Esophagus (tissue), 2 donors: ENCODE results near the gene NUF2. TPM values are rescaled to one million over a fixed set of nuclear protein-coding genes. Genes with fewer than 3 reads are reported as not detected.

Source experiments
- H3K27ac ChIP-seq, 2 donors: one replicate each; pipeline ENCODE4 v1.5.1; 2013; ENCODE audit warnings: low read depth in 2 of 2, mild to moderate bottlenecking in 2 of 2, inconsistent platforms in 1 of 2, low read length in 1 of 2, moderate library complexity in 1 of 2
- H3K27me3 ChIP-seq, 2 donors: one replicate each; pipeline ENCODE4 v1.6.1; 2013; ENCODE audit warnings: low read length in 2 of 2, control low read depth in 1 of 2, mild to moderate bottlenecking in 1 of 2; ENCODE audit not compliant: insufficient read depth in 2 of 2, control insufficient read depth in 1 of 2
- H3K36me3 ChIP-seq, 2 donors: one replicate each; pipeline ENCODE4 v1.6.1; 2013; ENCODE audit warnings: low read length in 1 of 2; ENCODE audit not compliant: control insufficient read depth in 2 of 2, insufficient read depth in 2 of 2
- H3K4me1 ChIP-seq, 2 donors: one replicate each; pipeline ENCODE4 v1.6.1; 2013; ENCODE audit warnings: low read length in 1 of 2; ENCODE audit not compliant: control insufficient read depth in 2 of 2, insufficient read depth in 2 of 2
- H3K4me3 ChIP-seq, 2 donors: one replicate each; pipeline ENCODE4 v1.5.1; 2013; ENCODE audit warnings: low read length in 2 of 2, mild to moderate bottlenecking in 2 of 2, low read depth in 1 of 2, moderate library complexity in 1 of 2
- H3K9me3 ChIP-seq, 2 donors: one replicate each; pipeline ENCODE4 v1.6.1; 2013; ENCODE audit warnings: mild to moderate bottlenecking in 2 of 2, low read depth in 1 of 2, low read length in 1 of 2, moderate library complexity in 1 of 2; ENCODE audit not compliant: control insufficient read depth in 2 of 2, insufficient read depth in 1 of 2
- WGBS, 2 donors: extraction: QIAGEN DNeasy Blood & Tissue Kit; methylation state at CpG; one replicate each; pipeline ENCODE4 v1.1.7; 2013; 5-methylcytosine and 5-hydroxymethylcytosine counted together
- polyA plus RNA-seq, 2 donors: library from polyadenylated mRNA; stranded (reverse); fragments of 200-250 nt; gene quantifications; one replicate each; pipeline ENCODE4 v1.2.3, GENCODE V29; 2013
- donor health status: healthy with polysubstance abuse.
- donor health status: Bipolar disorder and iron deficiency.

The NUF2 gene
- polyA plus RNA-seq, 2 donors: 8.3 to 9.5 TPM

GRCh38 chr1:163295949-163296348, 25.8 kb upstream of the NUF2 start:
- Histone ChIP-seq H3K36me3 (no peaks in the 10 kb centered on the region), H3K4me3 (no peak overlapping the region), H3K9me3 (peaks cover 0 to 2% of the 10 kb centered on the region in 2 donors), H3K4me1 (no peaks in the 10 kb centered on the region), H3K27ac (no peak overlapping the region), H3K27me3 (no peaks in the 10 kb centered on the region)
- 92 to 95% methylated on average over 2 of the region's 2 CpGs for WGBS, 2 donors

- Histone ChIP-seq H3K36me3 (no peaks in the 10 kb centered on the region), H3K4me3 (no peak overlapping the region), H3K27me3 (no peaks in the 10 kb centered on the region), H3K4me1 (no peaks in the 10 kb centered on the region), H3K27ac (no peak overlapping the region), H3K9me3 (peaks cover 0 to 2% of the 10 kb centered on the region in 2 donors)
- 81 to 89% methylated on average over 1 of the region's 1 CpG for WGBS, 2 donors
These were observed 25.1 kb upstream of the NUF2 start for GRCh38 chr1:163296504-163297263.

GRCh38 chr1:163298365-163298764, 23.4 kb upstream of the NUF2 start:
- no peak overlapping the region for H3K4me3 ChIP-seq
- no peaks in the 10 kb centered on the region for H3K36me3 ChIP-seq
- H3K4me1 ChIP-seq: no peaks in the 10 kb centered on the region
- peaks cover 0 to 2% of the 10 kb centered on the region in 2 donors for H3K9me3 ChIP-seq
- H3K27ac ChIP-seq: no peak overlapping the region
- H3K27me3 ChIP-seq: no peaks in the 10 kb centered on the region
- WGBS, 2 donors: 52 to 65% methylated on average over 1 of the region's 1 CpG

DNA sequence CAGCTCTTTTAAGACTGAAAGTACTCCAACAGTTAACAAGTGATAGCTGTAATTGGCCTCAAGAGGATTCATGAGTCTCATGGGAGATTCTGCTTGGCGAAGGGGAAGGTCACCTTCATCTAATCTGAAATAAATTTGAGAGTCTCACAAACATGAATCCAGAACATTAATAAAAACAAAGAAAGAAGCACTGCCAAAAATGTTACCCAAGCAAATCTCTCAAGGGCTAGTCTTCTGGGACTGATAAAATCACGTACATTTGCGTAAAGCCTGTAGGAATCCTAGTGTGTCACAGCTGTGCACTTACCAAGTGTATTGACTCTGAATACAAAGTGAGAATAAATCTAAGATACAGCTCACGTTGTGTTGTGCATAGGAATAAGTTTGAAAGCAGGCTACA, 21.2 kb upstream of the NUF2 start:
- H3K4me3 ChIP-seq: no peak overlapping the region
- H3K27ac ChIP-seq: no peak overlapping the region
- WGBS, 2 donors: 84% methylated on average over 4 of the region's 4 CpGs
- H3K36me3 ChIP-seq: no peaks in the 10 kb centered on the region
- no peaks in the 10 kb centered on the region for H3K27me3 ChIP-seq
- H3K9me3 ChIP-seq: no peaks in the 10 kb centered on the region
- H3K4me1 ChIP-seq: no peaks in the 10 kb centered on the region

- H3K36me3 ChIP-seq: no peaks in the 10 kb centered on the region
- no peaks in the 10 kb centered on the region for H3K27me3 ChIP-seq
- no peak overlapping the region for H3K4me3 ChIP-seq
- no peak overlapping the region for H3K27ac ChIP-seq
- H3K9me3 ChIP-seq: no peaks in the 10 kb centered on the region
- H3K4me1 ChIP-seq: no peaks in the 10 kb centered on the region
- WGBS, 2 donors: 95 to 96% methylated on average over 5 of the region's 5 CpGs
These were observed 18.2 kb upstream of the NUF2 start for GRCh38 chr1:163303561-163303960.

DNA sequence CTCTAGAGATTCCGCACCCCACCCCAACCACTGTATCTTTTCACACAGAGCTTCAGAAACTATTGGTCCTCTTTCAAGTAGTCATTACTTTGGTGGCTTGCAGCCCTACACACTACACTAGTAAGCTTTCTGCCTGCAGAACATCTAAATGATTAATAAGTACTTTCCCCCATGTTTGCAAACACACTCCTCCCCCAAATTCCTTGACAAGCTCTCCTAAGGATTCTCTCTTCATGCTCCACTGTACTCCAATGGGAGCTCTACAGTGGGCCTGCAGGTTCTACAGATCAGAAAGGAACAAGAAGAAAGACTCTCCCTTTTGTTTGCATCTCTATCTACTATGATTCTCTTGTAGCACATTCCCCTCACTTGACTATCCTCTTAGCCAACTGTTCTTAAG, 16.3 kb upstream of the NUF2 start:
- no peak overlapping the region for H3K4me3 ChIP-seq
- no peaks in the 10 kb centered on the region for H3K36me3 ChIP-seq
- WGBS, 2 donors: 95 to 100% methylated on average over 1 of the region's 1 CpG
- no peaks in the 10 kb centered on the region for H3K9me3 ChIP-seq
- no peaks in the 10 kb centered on the region for H3K4me1 ChIP-seq
- no peaks in the 10 kb centered on the region for H3K27me3 ChIP-seq
- H3K27ac ChIP-seq: no peak overlapping the region

GRCh38 chr1:163307479-163308171, 14.1 kb upstream of the NUF2 start:
- Histone ChIP-seq H3K36me3 (no peaks in the 10 kb centered on the region), H3K4me1 (no peaks in the 10 kb centered on the region), H3K9me3 (no peaks in the 10 kb centered on the region), H3K27me3 (no peaks in the 10 kb centered on the region), H3K27ac (no peak overlapping the region), H3K4me3 (no peak overlapping the region)
- WGBS, 2 donors: 92 to 93% methylated on average over 5 of the region's 5 CpGs

DNA sequence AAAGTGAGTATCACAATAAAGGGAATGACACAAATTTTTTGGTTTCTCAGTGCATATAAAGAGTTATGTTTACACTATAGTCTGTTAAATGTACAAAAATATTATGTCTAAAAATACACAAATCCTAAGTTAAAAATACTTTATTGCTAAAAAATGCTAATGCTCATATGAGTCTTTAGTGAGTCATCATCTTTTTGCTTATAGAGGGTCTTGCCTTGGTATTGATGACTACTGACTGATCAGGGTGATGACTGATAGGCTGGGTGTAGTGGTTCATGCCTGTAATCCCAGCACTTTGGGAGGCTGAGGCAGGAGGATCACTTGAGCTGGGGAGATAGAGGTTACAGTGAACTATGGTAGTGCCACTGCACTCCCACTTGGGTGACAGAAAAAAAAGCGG, 12.9 kb upstream of the NUF2 start:
- H3K4me3 ChIP-seq: no peak overlapping the region
- no peaks in the 10 kb centered on the region for H3K4me1 ChIP-seq
- 98 to 100% methylated on average over 1 of the region's 1 CpG for WGBS, 2 donors
- H3K36me3 ChIP-seq: no peaks in the 10 kb centered on the region
- H3K9me3 ChIP-seq: no peaks in the 10 kb centered on the region
- H3K27me3 ChIP-seq: no peaks in the 10 kb centered on the region
- no peak overlapping the region for H3K27ac ChIP-seq

- 45 to 52% methylated on average over 6 of the region's 6 CpGs for WGBS, 2 donors
- Histone ChIP-seq H3K4me3 (no peak overlapping the region), H3K9me3 (no peaks in the 10 kb centered on the region), H3K27ac (no peak overlapping the region), H3K27me3 (no peaks in the 10 kb centered on the region), H3K4me1 (no peaks in the 10 kb centered on the region), H3K36me3 (peaks cover 0 to 6% of the 10 kb centered on the region in 2 donors)
These were observed 5.9 kb upstream of the NUF2 start for GRCh38 chr1:163315773-163316374.
